HG03135 (cell line): ENCODE measurements around the gene PUSL1.
A peak's percentile ranks its signal among the peaks of the same experiment; 100 is the strongest.

Experiments used
- ATAC-seq: cut with Tn5 transposase; IDR thresholded peaks from one replicate; pipeline ENCODE4 v1.9.1; 2021; ENCODE audit warnings: mild to moderate bottlenecking, moderate library complexity; ENCODE audit not compliant: unreplicated experiment

The PUSL1 gene

GRCh38 chr1:1349256-1350012 is 41.0 kb downstream of the PUSL1 start, which contains the start of gene DVL1:
DVL1 (minus strand) TSS chr1:1349418; CDS start chr1:1349065, 353 bp downstream.
- ATAC-seq: peak; percentile 51

- ATAC-seq: no peak
Observed at GRCh38 chr1:1351511-1352427, 43.4 kb downstream of the PUSL1 start.

GRCh38 chr1:1352786-1353388 is 44.5 kb downstream of the PUSL1 start:
- no peak for ATAC-seq

GRCh38 chr1:1353389-1354151 is 45.2 kb downstream of the PUSL1 start:
- no peak for ATAC-seq

- ATAC-seq: no peak
Observed at GRCh38 chr1:1354271-1355247, 46.2 kb downstream of the PUSL1 start.

- no peak for ATAC-seq
Observed at GRCh38 chr1:1355416-1355815, 47.0 kb downstream of the PUSL1 start.

- ATAC-seq: no peak
Observed at GRCh38 chr1:1356166-1356795, 47.9 kb downstream of the PUSL1 start.

- no peak for ATAC-seq
Observed at GRCh38 chr1:1356796-1357401, 48.5 kb downstream of the PUSL1 start.

GRCh38 chr1:1357871-1358432 is 49.6 kb downstream of the PUSL1 start:
- ATAC-seq: no peak

GRCh38 chr1:1358433-1359271 is 50.3 kb downstream of the PUSL1 start, which contains the start of gene MXRA8:
MXRA8 (minus strand) TSS chr1:1358555; CDS start chr1:1358504, 51 bp downstream.
- ATAC-seq: no peak

GRCh38 chr1:1359308-1359663 is 50.9 kb downstream of the PUSL1 start:
- no peak for ATAC-seq

GRCh38 chr1:1359664-1360468 is 51.5 kb downstream of the PUSL1 start:
- ATAC-seq: no peak

GRCh38 chr1:1360506-1361169 is 52.2 kb downstream of the PUSL1 start:
- no peak for ATAC-seq
